ENCODE data around the gene TRIAP1. TPM values are rescaled to one million over a fixed set of nuclear protein-coding genes. Genes with fewer than 3 reads are reported as not detected.

TRIAP1 gene
- total RNA-seq (10 to 100 TPM in 4 of 7 donors, 1 to 10 TPM in 3; 8.1 to 14.7 (median 11.4) TPM), polyA plus RNA-seq (10 to 100 TPM; 15.3 to 18.5 TPM)
- long read RNA-seq, donor 1, transcript TRIAP1-202 (2 exons, 1,182 nt) = major isoform, 11 of 13 reads
- long read RNA-seq, donor 1, partial matches to known transcripts = 0 of 13 reads
- long read RNA-seq, donor 1, other reads (novel, unspliced or antisense) = 0 of 13 reads
- long read RNA-seq, donor 2, transcript TRIAP1-202 (2 exons, 1,182 nt) = major isoform, 23 of 30 reads
- long read RNA-seq, donor 2, partial matches to known transcripts = 7 of 30 reads
- long read RNA-seq, donor 2, other reads (novel, unspliced or antisense) = 0 of 30 reads
- long read RNA-seq, donor 3, transcript TRIAP1-202 (2 exons, 1,182 nt) = major isoform, 8 of 12 reads
- long read RNA-seq, donor 3, partial matches to known transcripts = 0 of 12 reads
- long read RNA-seq, donor 3, other reads (novel, unspliced or antisense) = 4 of 12 reads

DNA sequence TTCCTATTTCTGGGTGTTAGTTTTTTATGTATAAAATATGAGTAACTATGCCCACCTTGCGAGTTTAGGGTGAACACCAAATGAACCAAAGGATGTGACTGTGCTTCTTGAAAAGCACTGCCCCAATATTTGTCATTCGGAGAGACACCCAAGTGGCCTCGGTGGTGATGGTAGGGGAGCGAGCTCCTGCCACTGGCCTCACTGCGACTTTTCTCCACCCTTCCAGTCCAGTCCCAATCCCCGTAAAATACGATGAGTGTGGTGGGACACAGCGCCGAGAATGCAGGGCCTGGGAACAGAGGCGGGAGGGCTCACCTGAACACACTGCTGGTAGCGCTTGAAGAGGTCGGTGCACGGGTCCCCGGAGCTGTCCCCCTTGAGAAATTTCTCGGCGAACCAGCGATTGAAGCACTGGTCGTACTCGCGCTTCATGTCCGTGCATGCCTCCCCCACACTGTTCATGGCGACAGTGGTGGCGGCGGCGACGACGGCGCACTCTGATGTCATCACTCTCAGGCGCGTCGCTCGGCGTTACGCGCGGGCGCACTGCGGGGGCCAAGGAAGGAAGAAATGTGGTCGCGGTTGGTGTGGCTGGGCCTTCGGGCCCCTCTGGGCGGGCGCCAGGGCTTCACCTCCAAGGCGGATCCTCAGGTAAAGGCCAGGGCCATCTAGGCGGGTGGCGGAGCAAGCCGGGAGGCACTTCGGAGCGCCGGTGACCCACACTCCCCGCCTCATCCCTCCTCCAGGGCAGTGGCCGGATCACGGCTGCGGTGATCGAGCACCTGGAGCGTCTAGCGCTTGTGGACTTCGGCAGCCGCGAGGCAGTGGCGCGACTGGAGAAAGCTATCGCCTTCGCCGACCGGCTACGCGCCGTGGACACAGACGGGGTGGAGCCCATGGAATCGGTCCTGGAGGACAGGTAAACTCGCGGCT is at the start of gene TRIAP1, which contains the start of gene GATC:
TRIAP1 (minus strand) TSS at position 474 of the 933 bp plus-strand sequence; CDS start at position 462, 12 bp downstream.
GATC (plus strand) TSS at position 534 of the 933 bp plus-strand sequence; CDS start at position 571, 37 bp downstream.
- 0% methylated on average over 53 to 73 of the region's 73 CpGs for WGBS, 3 donors
- H3K27me3 ChIP-seq = no peaks in the 10 kb centered on the region
- intact Hi-C loops (cut with DNase I) = no loop called here
- peaks cover 4% of the 10 kb centered on the region for H3K4me1 ChIP-seq (ENCODE audit: insufficient read depth)
- H3K4me3 ChIP-seq = peak within 1 kb of the TSS; percentile 82
- no peaks in the 10 kb centered on the region for H3K9me3 ChIP-seq
- peak within 1 kb of the TSS; percentile 56 to 63 for H3K27ac ChIP-seq
- TF ChIP-seq EP300 (IDR thresholded peaks at IDR 0.05) (no peak), POLR2A (IDR thresholded peaks at IDR 0.05) (peak; percentile 65)
- TF ChIP-seq, protein P1, sequence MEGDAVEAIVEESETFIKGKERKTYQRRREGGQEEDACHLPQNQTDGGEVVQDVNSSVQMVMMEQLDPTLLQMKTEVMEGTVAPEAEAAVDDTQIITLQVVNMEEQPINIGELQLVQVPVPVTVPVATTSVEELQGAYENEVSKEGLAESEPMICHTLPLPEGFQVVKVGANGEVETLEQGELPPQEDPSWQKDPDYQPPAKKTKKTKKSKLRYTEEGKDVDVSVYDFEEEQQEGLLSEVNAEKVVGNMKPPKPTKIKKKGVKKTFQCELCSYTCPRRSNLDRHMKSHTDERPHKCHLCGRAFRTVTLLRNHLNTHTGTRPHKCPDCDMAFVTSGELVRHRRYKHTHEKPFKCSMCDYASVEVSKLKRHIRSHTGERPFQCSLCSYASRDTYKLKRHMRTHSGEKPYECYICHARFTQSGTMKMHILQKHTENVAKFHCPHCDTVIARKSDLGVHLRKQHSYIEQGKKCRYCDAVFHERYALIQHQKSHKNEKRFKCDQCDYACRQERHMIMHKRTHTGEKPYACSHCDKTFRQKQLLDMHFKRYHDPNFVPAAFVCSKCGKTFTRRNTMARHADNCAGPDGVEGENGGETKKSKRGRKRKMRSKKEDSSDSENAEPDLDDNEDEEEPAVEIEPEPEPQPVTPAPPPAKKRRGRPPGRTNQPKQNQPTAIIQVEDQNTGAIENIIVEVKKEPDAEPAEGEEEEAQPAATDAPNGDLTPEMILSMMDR (IDR thresholded peaks at IDR 0.05) = peak in 1 of 3 donors; percentile 12
- DNase-seq = peak; percentile 73 to 89 (median 81)
- no peaks in the 10 kb centered on the region for H3K36me3 ChIP-seq

DNA sequence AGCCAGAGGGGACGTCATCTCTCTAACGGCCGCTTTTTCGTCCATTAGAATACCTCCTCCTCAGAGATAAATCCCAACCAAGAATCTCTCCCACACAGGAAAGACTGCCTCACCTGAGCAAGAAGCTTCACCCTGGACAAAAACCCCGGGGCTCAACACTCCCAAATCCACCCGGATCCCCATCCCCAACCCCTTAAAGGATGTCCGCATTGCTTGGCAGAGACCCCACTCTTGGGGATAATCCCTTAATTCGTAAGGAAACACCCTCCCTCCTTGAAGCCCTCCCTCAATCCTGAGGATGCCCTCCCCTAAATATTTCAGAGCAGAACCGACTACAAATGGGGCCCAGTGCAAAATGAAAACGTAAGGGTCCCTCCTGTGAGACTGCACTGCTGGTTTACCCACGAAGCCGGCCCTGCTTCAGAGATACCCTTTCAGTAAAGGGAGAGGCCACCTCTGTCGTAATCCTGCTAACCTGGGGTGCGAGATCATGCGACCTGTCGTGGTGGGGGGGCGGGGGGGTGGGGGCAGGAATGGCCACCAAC is 49.1 kb upstream of the TRIAP1 start:
- no peaks in the 10 kb centered on the region for H3K27me3 ChIP-seq
- intact Hi-C loops (cut with DNase I) = no loop called here
- 11 to 14% (median 12%) methylated on average over 16 to 17 of the region's 17 CpGs for WGBS, 3 donors
- TF ChIP-seq POLR2A (IDR thresholded peaks at IDR 0.05) (no peak), EP300 (IDR thresholded peaks at IDR 0.05) (no peak)
- TF ChIP-seq, protein P1 (IDR thresholded peaks at IDR 0.05) = no peak
- peak overlapping the region; percentile 97 for H3K4me3 ChIP-seq
- H3K9me3 ChIP-seq = no peaks in the 10 kb centered on the region
- peak in 1 of 5 donors; percentile 18 for DNase-seq
- H3K4me1 ChIP-seq (ENCODE audit: insufficient read depth) = peaks cover 5% of the 10 kb centered on the region
- peak overlapping the region in 1 of 2 donors; percentile 41 for H3K27ac ChIP-seq
- no peaks in the 10 kb centered on the region for H3K36me3 ChIP-seq

DNA sequence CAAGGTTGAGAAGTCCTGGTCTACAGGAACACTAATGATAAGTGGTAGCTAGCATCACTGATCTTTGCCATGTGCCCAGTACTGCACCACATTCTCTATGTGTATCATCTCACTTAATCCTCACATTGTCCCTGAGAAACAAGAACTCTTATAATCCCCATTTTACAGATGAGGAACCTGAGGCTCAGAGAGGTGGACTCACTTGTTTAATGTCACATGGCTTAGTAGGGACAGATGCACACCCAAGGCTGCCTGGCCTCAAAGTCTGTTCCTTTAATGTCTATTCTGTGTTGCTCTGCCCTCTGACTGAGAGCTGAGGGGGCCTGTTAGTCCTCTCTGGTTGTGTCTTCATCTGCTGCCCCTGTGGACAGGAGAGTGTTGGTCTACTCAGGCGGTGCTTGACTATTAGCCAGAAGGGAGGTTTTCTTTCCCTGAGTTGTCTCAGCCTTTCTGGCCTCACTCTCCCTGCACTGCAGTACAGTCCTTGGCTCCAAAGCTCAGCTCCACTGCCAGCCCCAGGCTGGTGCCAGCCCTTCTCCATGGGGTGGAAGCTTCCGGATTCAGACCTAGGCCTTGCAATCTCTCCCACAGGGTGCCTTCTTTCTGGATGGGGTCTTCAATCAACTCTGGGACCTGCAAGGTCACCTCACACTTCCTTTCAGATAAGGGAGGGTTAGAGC is 44.8 kb upstream of the TRIAP1 start:
- WGBS, 3 donors = 46 to 62% (median 47%) methylated on average over 2 of the region's 2 CpGs

More for the DNA sequence above, 44.8 kb upstream of the TRIAP1 start:
- Histone ChIP-seq H3K4me3 (no peak overlapping the region), H3K9me3 (no peaks in the 10 kb centered on the region), H3K27ac (no peak overlapping the region), H3K36me3 (no peaks in the 10 kb centered on the region), H3K4me1 (ENCODE audit: insufficient read depth) (peaks cover 10% of the 10 kb centered on the region), H3K27me3 (no peaks in the 10 kb centered on the region)
- TF ChIP-seq, protein P1 (IDR thresholded peaks at IDR 0.05) = no peak
- TF ChIP-seq EP300 (IDR thresholded peaks at IDR 0.05) (no peak), POLR2A (IDR thresholded peaks at IDR 0.05) (no peak)
- peak in 1 of 5 donors; percentile 52 for DNase-seq
- intact Hi-C loops (cut with DNase I) = no loop called here
